ENCODE measurements around the gene RMRP.

RMRP gene

GRCh38 chr9:35702696-35703095 is 44.9 kb upstream of the RMRP start:
- no peak overlapping the region for H3K4me3 ChIP-seq (ENCODE audit: low read depth, low read length)
- DNase-seq (ENCODE audit: low read depth) = no peak
- no peak for TF ChIP-seq POLR2A (IDR thresholded peaks at IDR 0.05; ENCODE audit: extremely low read depth, insufficient read length)

- no peak overlapping the region for H3K4me3 ChIP-seq (ENCODE audit: low read depth, low read length)
- no peak for TF ChIP-seq CTCF (IDR thresholded peaks at IDR 0.05; ENCODE audit: low read depth, low read length)
- TF ChIP-seq POLR2A (IDR thresholded peaks at IDR 0.05; ENCODE audit: extremely low read depth, insufficient read length) = no peak
- TF ChIP-seq MAX (IDR thresholded peaks at IDR 0.05; ENCODE audit: low read depth, low read length) = no peak
- TF ChIP-seq MYC (IDR thresholded peaks at IDR 0.05; ENCODE audit: low read depth, low read length) = no peak
- no peak for DNase-seq (ENCODE audit: low read depth)
Measured at GRCh38 chr9:35700942-35701341, 43.1 kb upstream of the RMRP start.

GRCh38 chr9:35700031-35700430 is 42.2 kb upstream of the RMRP start:
- no peak for TF ChIP-seq MAX (IDR thresholded peaks at IDR 0.05; ENCODE audit: low read depth, low read length)
- TF ChIP-seq MYC (IDR thresholded peaks at IDR 0.05; ENCODE audit: low read depth, low read length) = no peak
- TF ChIP-seq POLR2A (IDR thresholded peaks at IDR 0.05; ENCODE audit: extremely low read depth, insufficient read length) = no peak
- TF ChIP-seq CTCF (IDR thresholded peaks at IDR 0.05; ENCODE audit: low read depth, low read length) = no peak
- no peak overlapping the region for H3K4me3 ChIP-seq (ENCODE audit: low read depth, low read length)
- DNase-seq (ENCODE audit: low read depth) = no peak

- DNase-seq (ENCODE audit: low read depth) = no peak
- no peak overlapping the region for H3K4me3 ChIP-seq (ENCODE audit: low read depth, low read length)
- TF ChIP-seq MYC (IDR thresholded peaks at IDR 0.05; ENCODE audit: low read depth, low read length) (no peak), POLR2A (IDR thresholded peaks at IDR 0.05; ENCODE audit: extremely low read depth, insufficient read length) (no peak), CTCF (IDR thresholded peaks at IDR 0.05; ENCODE audit: low read depth, low read length) (no peak)
Measured at GRCh38 chr9:35698231-35698630, 40.4 kb upstream of the RMRP start.

GRCh38 chr9:35697486-35697885 is 39.7 kb upstream of the RMRP start:
- DNase-seq (ENCODE audit: low read depth) = no peak
- TF ChIP-seq MYC (IDR thresholded peaks at IDR 0.05; ENCODE audit: low read depth, low read length) (no peak), CTCF (IDR thresholded peaks at IDR 0.05; ENCODE audit: low read depth, low read length) (no peak), POLR2A (IDR thresholded peaks at IDR 0.05; ENCODE audit: extremely low read depth, insufficient read length) (no peak), MAX (IDR thresholded peaks at IDR 0.05; ENCODE audit: low read depth, low read length) (no peak)
- no peak overlapping the region for H3K4me3 ChIP-seq (ENCODE audit: low read depth, low read length)

GRCh38 chr9:35696520-35697215 is 38.8 kb upstream of the RMRP start:
- TF ChIP-seq POLR2A (IDR thresholded peaks at IDR 0.05; ENCODE audit: extremely low read depth, insufficient read length) (no peak), CTCF (IDR thresholded peaks at IDR 0.05; ENCODE audit: low read depth, low read length) (peak; percentile 74)
- no peak overlapping the region for H3K4me3 ChIP-seq (ENCODE audit: low read depth, low read length)
- DNase-seq (ENCODE audit: low read depth) = peak; percentile 44
